ENCODE results near the gene APOBEC2.

Gene APOBEC2

GRCh38 chr6:41080621-41081020 is 27.6 kb downstream of the APOBEC2 start:
- no peak overlapping the region for H3K4me2 ChIP-seq (ENCODE audit: low read length)
- no peak for TF ChIP-seq EZH2phosphoT487 (IDR thresholded peaks at IDR 0.05; ENCODE audit: low read depth)
- TF ChIP-seq CTCF (IDR thresholded peaks at IDR 0.05; ENCODE audit: low read depth, low read length): no peak
- peaks cover 7% of the 10 kb centered on the region; the same call in 1 of the 2 replicates for H3K4me1 ChIP-seq (ENCODE audit: low read length)
- no peak overlapping the region for H3K9ac ChIP-seq (ENCODE audit: low read length)
- H4K20me1 ChIP-seq (ENCODE audit: insufficient read depth, low read length): peaks cover 27% of the 10 kb centered on the region
- no peaks in the 10 kb centered on the region for H3K9me3 ChIP-seq (ENCODE audit: insufficient read depth, low read length)
- no peaks in the 10 kb centered on the region for H3K27me3 ChIP-seq (ENCODE audit: low read depth, low read length)
- no peak overlapping the region for H2AFZ ChIP-seq (ENCODE audit: low read depth, low read length)
- H3K27ac ChIP-seq (ENCODE audit: low read length): no peak overlapping the region
- H3K36me3 ChIP-seq (replicated peaks; ENCODE audit: low read depth, low read length): peaks cover 49% of the 10 kb centered on the region
- no peak overlapping the region for H3K4me3 ChIP-seq (ENCODE audit: low read length)
- H3K79me2 ChIP-seq (ENCODE audit: low read length): peaks cover 59% of the 10 kb centered on the region

- no peak overlapping the region for H2AFZ ChIP-seq (ENCODE audit: low read depth, low read length)
- TF ChIP-seq EZH2phosphoT487 (IDR thresholded peaks at IDR 0.05; ENCODE audit: low read depth): no peak
- TF ChIP-seq CTCF (IDR thresholded peaks at IDR 0.05; ENCODE audit: low read depth, low read length): no peak
- H4K20me1 ChIP-seq (ENCODE audit: insufficient read depth, low read length): peaks cover 9% of the 10 kb centered on the region; the same call in 1 of the 2 replicates
- H3K9me3 ChIP-seq (ENCODE audit: insufficient read depth, low read length): no peaks in the 10 kb centered on the region
- peaks cover 63% of the 10 kb centered on the region for H3K36me3 ChIP-seq (replicated peaks; ENCODE audit: low read depth, low read length)
- H3K79me2 ChIP-seq (ENCODE audit: low read length): peaks cover 38% of the 10 kb centered on the region
- H3K9ac ChIP-seq (ENCODE audit: low read length): no peak overlapping the region
- H3K27ac ChIP-seq (ENCODE audit: low read length): no peak overlapping the region
- no peak overlapping the region for H3K4me3 ChIP-seq (ENCODE audit: low read length)
- H3K4me2 ChIP-seq (ENCODE audit: low read length): no peak overlapping the region
- H3K27me3 ChIP-seq (ENCODE audit: low read depth, low read length): no peaks in the 10 kb centered on the region
- no peaks in the 10 kb centered on the region for H3K4me1 ChIP-seq (ENCODE audit: low read length)
Observed at GRCh38 chr6:41083072-41083471, 30.1 kb downstream of the APOBEC2 start.

- peaks cover 9% of the 10 kb centered on the region; the same call in 1 of the 2 replicates for H4K20me1 ChIP-seq (ENCODE audit: insufficient read depth, low read length)
Observed at GRCh38 chr6:41085182-41085581, 32.2 kb downstream of the APOBEC2 start.

GRCh38 chr6:41088451-41088850 is 35.4 kb downstream of the APOBEC2 start:
- H3K4me3 ChIP-seq (ENCODE audit: low read length): no peak overlapping the region
- peaks cover 3% of the 10 kb centered on the region; the same call in 1 of the 2 replicates for H4K20me1 ChIP-seq (ENCODE audit: insufficient read depth, low read length)
- no peak overlapping the region for H3K27ac ChIP-seq (ENCODE audit: low read length)
- H3K4me2 ChIP-seq (ENCODE audit: low read length): no peak overlapping the region
- H3K79me2 ChIP-seq (ENCODE audit: low read length): peaks cover 4% of the 10 kb centered on the region; the same call in 1 of the 2 replicates
- H3K27me3 ChIP-seq (ENCODE audit: low read depth, low read length): no peaks in the 10 kb centered on the region
- TF ChIP-seq CTCF (IDR thresholded peaks at IDR 0.05; ENCODE audit: low read depth, low read length) (no peak), EZH2phosphoT487 (IDR thresholded peaks at IDR 0.05; ENCODE audit: low read depth) (no peak)
- H3K4me1 ChIP-seq (ENCODE audit: low read length): no peaks in the 10 kb centered on the region
- H3K9me3 ChIP-seq (ENCODE audit: insufficient read depth, low read length): no peaks in the 10 kb centered on the region
- peaks cover 61% of the 10 kb centered on the region for H3K36me3 ChIP-seq (replicated peaks; ENCODE audit: low read depth, low read length)
- H2AFZ ChIP-seq (ENCODE audit: low read depth, low read length): no peak overlapping the region
- no peak overlapping the region for H3K9ac ChIP-seq (ENCODE audit: low read length)

More at GRCh38 chr6:41085182-41085581, 32.2 kb downstream of the APOBEC2 start:
- Histone ChIP-seq H3K27me3 (ENCODE audit: low read depth, low read length) (no peaks in the 10 kb centered on the region), H3K79me2 (ENCODE audit: low read length) (peaks cover 19% of the 10 kb centered on the region; the same call in 1 of the 2 replicates), H2AFZ (ENCODE audit: low read depth, low read length) (no peak overlapping the region), H3K36me3 (replicated peaks; ENCODE audit: low read depth, low read length) (peaks cover 53% of the 10 kb centered on the region), H3K9me3 (ENCODE audit: insufficient read depth, low read length) (no peaks in the 10 kb centered on the region), H3K9ac (ENCODE audit: low read length) (no peak overlapping the region), H3K4me3 (ENCODE audit: low read length) (no peak overlapping the region), H3K4me2 (ENCODE audit: low read length) (no peak overlapping the region), H3K27ac (ENCODE audit: low read length) (no peak overlapping the region), H3K4me1 (ENCODE audit: low read length) (no peaks in the 10 kb centered on the region)
- TF ChIP-seq EZH2phosphoT487 (IDR thresholded peaks at IDR 0.05; ENCODE audit: low read depth): no peak
- no peak for TF ChIP-seq CTCF (IDR thresholded peaks at IDR 0.05; ENCODE audit: low read depth, low read length)

Measured in OCI-LY3 (cell line).